Left cardiac atrium (tissue), 2 donors: Measurements from ENCODE around the gene PLAAT4. TPM values are rescaled to one million over a fixed set of nuclear protein-coding genes. Genes with fewer than 3 reads are reported as not detected.

Experiments
- total RNA-seq, 2 donors: library from RNA; stranded (reverse); fragmentation: NEBNext Ultra II Directional; extraction: Animal tissue kit (Norgen Biotek cat#: 25700); gene quantifications; one replicate each; pipeline ENCODE4 v1.2.1, GENCODE V29; 2021
- donor health status: DM: no; HTN: yes; CAD: no; lungs with severe emphysema.
- donor health status: DM: yes; HTN: yes; CAD: no.

PLAAT4 gene
- total RNA-seq, 2 donors from 2014 or later = 11.3 to 16.6 TPM

Other genes with a start within 250 kb of the PLAAT4 start
- not detected for gene SLC22A9, start 167.0 kb upstream of the PLAAT4 start, total RNA-seq
- gene PLAAT5, start 45.6 kb upstream of the PLAAT4 start, total RNA-seq = 10 to 100 TPM in 1 of 2 donors, 1 to 10 TPM in 1; 9.3 to 15.8 TPM
- 10 to 100 TPM; 22.0 to 32.1 TPM for gene LGALS12, start 30.7 kb upstream of the PLAAT4 start, total RNA-seq
- gene PLAAT2, start 26.6 kb downstream of the PLAAT4 start, total RNA-seq = under 1 TPM; 0.32 to 0.47 TPM
- 100 to 1,000 TPM; 156 to 173 TPM for gene PLAAT3, start 77.6 kb downstream of the PLAAT4 start, total RNA-seq
- 10 to 100 TPM; 31.4 to 36.2 TPM for gene ATL3, start 134.6 kb downstream of the PLAAT4 start, total RNA-seq
- 10 to 100 TPM; 71.9 to 92.5 TPM for gene RTN3, start 144.7 kb downstream of the PLAAT4 start, total RNA-seq
- gene ZFTA, start 232.0 kb downstream of the PLAAT4 start, total RNA-seq = 10 to 100 TPM; 15.5 to 16.0 TPM